NCI-H226 (cell line): ENCODE data around the gene SNX27.

ENCODE experiments used
- DNase-seq: peaks from one replicate; pipeline ENCODE4 v3.0.0-alpha.2; 2015

SNX27 gene

DNA sequence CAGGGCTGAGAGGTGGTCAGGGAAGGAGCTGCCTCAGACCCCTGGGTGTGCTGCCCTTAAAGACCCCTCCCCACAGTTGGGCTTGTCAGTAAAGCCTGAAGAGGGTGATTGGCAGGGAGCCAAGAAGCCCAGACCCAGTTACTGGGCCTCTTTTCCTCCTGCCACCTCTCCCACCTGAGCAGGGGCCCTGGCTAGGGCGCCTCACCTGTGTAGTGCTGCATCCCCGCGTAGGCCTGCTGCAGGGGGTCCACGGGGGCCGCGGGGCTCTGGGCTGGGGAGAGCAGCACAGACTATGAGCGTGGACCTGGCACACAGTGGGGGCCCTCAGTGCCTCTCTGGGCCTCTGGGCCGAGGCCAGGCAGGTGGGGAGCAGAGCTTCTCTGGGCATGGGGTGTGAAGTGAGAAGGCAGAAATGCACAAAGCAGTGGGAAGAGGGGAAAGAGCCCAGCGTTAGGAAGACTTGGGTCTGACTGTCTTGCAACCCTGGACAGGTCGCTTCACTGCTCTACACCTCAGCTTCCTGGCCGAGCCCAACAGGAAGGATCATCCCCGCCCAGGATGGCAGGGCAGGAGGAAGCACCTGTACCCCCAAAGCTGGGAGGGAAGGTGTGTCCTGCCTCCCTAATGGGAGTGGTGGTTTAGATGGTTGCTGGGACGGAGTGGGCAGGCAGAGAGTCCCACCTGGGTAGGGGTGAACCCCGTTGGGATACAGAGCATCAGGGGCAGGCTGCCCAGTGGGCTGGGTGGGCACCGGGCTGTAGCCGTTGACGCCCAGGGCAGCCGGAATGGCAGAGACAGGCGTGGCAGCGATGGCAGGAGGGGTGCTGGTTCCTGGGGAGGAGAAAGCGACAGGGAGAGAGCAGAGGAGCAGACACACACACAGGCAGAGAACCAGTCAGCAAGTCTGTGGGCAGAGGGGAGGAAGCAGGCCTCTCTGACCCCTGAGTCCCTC is 94.9 kb downstream of the SNX27 start:
- DNase-seq: no peak

DNA sequence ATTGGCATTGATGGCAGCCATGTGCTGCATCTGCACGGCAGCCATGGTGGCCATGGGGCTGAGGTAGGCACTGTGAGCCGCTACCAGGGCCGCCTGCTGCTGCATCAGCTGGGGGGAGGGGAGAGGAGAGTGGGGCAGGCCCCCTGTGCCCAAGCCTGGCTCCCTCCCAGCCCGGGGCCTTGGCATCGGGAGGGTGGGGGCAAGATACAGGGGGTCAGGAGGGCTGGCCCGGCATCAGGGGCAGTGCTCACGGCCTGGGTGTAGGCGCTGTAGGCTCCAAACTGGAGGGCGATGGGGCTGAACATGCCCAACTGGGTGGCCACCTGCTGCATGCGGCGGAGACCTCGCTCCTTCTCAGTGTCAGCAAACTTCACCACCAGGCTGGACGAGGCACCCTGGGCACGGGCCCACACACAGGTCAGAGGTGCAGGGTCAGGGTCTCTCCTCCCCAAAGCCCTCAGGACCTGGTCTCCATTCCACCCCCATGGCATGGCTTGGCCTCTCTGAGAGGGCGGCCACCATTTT is 95.8 kb downstream of the SNX27 start:
- DNase-seq: no peak

DNA sequence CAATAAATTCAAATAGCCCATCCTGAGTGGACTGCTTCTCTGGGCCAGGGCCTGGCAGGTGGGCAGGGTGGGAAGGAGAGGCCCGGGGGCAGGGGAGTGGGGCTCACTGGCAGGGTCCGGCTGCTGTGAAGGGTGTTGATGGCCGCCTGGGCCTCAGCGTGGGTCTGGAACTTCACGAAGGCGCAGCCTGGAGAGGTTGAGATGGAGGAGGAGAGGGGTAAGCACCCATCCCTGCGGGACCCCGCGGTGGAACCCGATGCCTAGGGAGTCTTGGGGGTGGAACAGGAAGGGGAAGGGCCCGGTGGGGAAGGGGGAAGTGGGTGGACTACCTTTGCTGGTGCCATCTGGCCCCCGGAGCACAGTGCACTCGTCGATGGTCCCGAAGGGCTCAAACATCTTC is 97.0 kb downstream of the SNX27 start:
- DNase-seq: no peak

DNA sequence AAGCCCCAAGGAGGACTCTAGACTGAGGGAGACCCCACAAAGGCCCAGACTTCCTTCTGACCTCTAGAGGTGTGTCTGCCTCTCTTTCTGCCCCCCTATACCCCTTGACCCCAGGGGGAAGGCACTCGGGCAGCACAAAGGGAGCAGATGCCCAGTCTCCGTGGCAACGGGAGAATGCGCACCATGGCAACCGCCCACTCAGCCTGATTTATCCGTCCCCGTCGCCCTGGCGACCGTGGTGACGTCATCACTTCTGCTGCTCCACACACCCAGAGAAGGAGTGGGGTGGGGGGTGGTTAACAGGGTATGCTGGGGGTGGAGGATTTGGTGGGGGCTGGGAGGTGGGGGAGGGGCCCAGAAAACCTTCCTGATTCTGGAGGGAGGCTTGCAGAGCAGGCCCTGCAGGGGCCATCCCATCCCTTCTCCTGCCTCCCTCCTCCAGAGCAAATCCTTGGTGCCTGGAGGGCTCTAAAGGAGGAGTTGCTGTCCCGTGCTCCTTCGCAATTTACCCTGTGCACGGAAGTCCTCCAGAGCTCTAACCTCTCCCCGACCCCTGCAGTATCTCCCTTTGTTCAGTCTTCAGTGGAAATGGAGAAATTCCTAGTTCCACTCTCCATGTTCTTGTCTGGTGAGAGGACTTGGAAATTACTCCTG is 98.5 kb downstream of the SNX27 start:
- DNase-seq: no peak

DNA sequence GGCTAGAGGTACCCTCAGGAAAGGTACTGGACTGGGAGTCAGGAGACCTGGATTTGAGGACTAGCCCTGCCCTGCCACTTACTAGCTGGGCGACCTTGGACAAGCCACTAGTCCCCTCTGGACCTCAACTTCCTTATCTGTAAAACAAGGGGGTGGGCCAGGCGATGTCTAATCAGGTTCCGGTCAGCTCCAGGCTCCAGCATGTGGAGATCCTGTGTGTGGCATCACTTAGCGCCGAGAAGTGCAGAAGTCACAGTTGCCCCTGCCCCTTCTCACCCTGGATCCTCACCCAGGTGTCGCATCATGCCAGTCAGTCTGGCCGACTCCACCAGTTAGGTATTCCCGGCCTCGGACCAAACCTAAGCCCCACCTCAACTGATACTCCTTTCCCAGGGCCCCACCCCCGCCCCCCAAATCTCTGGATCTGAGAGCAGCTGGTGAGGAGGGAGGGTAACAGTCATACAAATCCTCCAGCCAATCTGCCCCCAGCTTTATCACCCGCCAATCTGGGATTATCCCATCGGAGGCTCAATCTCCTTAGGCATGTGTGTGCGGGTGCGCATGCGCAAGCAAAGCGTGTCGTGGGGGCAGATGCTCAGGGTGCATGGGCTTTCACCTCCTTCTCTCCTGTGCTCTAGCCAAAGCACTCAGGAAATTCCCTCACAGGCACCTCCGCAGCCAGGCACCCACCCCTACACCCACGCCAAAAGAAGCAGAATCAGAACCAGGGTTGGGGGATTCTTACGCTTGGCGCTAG is 99.4 kb downstream of the SNX27 start:
- DNase-seq: no peak

DNA sequence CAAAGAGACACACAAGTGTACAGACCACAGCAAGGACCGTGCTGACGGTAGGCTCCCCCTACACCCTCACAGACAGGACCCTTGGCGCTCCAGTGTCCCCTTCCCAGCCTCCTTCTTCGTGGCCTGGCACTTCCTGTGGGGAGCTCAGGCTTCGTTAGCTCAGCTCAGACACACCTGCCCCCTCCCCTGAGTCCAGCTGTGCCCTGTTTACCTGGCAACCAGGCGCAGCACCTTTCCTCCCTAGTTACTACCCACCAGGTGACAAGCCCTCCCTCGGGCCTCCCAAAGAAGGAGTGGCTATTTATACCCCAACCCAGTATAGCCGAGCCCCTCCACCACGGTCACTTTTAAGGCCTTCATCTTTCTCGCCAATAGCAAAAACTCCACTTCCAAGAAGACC is 100.1 kb downstream of the SNX27 start:
- DNase-seq: no peak

DNA sequence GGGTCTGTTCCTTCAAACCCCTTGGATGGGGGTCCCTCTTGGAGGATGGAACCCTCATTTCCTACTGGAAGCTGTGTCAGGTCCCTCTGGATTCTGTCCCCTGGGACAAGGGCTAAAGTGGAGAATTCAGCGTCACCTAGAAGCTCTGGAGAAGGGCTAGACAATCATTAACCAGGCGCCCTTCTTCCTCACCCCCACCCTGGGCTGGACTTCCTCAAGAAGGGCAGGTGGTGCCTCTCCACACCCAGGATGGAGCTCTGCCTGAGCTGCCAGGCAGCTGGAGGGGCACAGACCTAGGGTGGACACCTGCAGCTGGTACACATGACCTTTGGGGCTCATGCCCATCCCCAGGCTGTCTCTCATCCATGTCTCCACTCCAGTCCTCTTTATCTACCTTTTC is 101.2 kb downstream of the SNX27 start:
- DNase-seq: no peak

DNA sequence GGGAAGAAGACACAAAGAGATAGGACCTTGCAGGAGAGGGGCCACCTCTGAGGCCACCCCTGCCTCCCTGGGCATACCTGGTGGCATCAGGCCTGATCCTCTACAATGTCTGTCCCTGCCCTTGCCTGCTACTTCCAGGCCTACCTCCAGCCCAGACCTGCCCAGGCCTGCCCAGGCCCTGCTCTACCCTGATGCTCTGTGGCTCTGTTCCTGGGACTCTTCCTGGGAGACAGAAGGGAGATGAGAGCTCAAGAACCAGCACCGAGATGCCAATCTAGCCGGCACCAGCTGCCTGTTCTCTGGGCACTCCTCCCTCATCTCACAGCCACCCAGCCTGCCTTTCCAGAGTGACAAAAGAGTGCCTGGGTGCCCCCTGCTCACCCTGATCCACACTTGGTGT is 102.0 kb downstream of the SNX27 start:
- no peak for DNase-seq

DNA sequence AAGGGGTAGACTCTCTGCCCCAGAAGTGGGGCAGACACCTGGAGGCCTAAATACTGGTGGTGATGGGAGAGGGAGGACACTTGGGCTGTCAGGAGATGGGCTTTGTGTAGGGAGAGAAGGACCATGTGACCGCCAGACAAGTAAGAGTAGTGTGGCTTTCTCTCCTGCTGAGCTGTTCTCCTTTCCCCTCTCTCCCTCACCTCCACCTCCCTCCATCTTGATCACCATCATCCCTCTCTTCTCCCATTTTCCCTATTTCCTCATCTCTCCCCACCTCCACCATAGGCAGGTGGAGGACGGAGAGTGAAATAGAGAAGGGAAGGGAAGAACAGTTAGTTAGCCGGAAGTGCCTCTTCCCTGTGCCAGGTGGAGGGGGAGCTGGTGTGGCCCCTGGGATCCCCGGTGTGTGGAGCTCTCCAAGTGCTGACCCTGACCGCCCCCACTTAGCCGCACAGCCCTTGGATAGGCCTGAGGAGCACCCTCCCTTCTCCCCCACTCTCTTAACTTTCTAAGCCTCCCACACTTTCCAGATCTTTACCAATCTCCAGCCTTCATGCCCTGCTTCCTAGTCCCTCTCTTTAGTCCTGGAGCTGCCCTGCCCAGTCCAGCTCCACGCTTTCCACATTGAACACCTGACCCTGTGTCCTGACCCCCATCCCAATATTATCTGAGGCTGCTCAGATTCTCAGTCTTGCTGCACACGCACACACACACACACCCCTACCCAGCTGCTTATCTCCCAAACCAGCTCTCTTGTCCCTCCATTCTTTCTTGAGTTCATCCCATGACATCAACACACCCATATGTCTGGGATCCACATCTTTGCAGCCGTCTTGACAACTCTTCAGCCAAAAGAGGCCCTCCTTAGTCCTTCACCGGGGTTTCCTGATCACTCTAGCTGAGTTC is 103.2 kb downstream of the SNX27 start:
- DNase-seq: no peak

DNA sequence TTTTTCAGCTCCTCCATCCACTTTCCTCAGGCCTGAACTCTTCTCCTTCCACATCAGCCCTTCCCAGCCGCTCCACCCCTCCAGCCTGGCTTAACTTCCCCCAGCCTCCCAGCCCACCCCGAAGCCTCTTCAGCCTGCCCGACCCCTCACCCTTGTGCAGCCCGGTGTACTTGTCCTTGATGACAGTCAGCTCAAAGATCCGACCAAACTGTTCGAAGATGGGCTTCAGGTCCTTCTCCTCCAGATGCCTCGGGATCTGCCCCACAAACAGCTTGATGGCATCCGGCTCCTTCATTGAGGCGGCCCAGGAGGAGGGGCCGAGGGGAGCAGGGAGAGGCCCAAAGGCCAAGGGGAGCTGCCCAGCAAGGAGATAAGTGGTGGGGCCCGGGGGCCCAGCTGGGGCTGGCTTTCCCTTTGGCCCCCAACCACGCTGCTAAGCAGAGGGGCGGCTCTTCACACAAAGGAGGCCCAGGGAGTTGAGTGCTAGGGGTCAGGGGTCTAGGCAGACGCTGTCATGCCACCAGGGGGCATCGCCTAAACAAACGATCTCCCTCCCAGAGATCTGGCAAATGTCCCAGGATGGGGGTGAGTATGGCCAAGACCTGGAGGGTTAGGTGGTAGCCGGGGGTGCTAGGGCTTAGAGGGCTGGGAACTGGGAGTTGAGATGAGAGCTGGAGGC is 104.0 kb downstream of the SNX27 start:
- DNase-seq: no peak

DNA sequence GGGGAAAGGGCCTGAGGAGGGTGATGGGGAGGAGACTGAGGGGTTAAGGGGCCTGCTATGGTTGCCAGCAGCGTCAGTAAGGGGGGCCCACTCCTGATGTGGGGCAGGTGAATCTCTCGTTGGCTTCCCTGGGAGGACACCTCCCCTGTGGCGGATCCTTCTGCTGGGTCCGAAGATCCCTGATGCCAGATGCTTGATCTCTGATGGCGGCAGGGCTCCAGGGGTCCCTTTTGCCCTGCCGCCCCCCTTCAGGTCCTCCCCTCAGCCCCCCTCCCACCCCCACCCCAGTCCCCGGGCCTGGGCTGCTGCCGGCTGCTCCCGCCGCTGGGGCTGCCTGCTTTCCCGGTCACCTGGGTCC is 104.5 kb downstream of the SNX27 start:
- no peak for DNase-seq

DNA sequence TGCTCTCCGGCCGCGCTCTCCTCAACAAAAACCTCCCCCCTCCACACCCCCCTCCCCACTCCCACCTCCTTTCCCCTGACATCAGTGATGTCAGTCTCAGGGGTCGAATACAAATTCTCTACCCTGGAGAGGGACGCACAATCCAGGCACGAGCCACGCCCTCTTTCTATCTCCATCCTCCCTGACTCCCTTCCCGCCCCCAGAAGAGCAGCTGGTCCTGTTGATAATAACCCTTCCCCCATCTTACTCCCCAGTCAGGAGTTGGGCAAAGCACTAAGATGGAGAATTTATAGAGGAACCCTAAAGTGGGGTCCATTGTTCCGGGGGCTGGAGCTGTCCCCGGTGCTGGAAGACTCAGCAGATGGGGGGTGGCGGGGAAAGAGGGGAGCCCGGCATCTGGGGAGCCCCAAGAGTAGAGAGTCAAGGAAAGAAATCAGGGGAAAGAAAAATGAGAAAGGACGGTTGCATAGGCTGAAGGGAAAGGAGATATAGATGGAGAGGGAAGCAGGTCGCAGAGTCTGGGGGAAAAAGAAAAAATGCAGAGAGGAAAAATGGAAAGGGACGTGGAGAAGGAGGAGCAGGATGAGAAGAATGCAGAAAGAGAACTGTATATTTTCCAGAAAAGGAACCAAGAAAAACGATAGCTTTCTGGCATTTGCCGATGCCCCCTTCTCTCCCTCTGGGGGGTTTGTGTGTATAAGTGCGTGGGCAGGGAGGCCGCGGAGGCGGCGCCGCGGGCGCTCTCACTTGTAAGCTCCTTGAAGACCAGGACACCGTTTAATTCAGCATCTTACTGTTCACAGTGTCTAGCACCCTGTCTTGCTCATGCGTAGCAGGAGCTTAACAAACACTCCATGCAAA is 105.2 kb downstream of the SNX27 start, which contains the start of gene CELF3:
Gene CELF3, minus strand, starts transcription at position 33 of the 861 bp plus-strand sequence. CDS start 783 bp downstream, outside the sequence.
- DNase-seq: no peak

DNA sequence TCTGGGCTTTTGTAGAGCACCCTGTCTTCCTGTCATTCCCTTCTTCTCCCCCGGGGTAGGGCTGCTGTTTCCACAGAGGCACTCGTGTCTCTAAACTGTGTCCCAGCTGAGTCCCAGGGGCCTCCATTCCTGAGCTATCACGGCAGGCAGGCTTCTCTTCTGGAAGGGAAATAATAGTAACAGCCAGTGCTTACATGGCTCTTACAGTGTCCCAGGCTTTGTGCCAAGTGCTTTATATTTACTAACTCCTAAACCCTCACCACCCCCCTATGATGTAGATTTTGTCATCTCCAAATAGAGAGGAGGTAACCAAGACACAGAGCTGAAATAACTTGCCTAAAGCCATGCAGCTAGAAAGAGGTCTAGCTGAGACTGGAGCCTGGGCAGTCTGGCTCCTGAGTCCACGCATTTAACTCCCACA is 106.2 kb downstream of the SNX27 start:
- no peak for DNase-seq

DNA sequence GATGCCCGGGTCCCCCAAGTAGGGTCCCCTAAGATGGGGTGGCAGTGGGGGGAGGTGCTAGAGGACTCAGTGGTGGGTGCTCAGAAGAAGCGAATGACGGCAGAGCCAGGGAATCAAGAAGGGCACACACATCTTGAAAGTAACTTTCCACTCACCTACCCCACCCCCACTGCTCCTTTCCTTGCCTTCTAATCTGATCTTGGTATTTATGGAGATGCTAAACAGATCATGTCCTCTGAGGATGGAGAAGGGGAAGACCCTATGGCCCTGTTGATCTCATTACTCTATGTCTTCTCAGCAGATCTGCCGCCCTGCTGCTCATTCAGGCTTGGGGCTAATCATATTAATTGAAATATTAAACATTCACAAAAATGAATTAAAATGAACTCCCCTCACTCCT is 106.8 kb downstream of the SNX27 start:
- DNase-seq: no peak

DNA sequence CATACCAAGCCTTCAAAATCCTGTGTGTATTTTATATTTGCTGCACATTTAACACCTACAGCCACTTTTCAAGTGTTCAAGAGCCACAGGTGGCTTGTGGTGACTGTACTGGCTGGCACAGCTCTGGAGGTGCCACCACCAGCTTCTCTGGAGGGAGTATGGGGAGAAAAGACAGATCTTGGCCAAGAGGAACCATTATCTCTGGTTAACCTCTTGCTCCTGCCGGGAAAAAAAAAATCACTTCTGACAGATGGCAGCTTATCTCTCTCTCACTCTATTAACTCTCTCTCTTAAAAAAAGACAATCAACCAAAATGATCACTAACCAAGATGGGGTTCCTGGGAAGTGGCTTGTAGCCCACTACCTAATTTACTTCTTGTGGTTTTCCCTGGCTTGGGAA is 108.3 kb downstream of the SNX27 start:
- no peak for DNase-seq

DNA sequence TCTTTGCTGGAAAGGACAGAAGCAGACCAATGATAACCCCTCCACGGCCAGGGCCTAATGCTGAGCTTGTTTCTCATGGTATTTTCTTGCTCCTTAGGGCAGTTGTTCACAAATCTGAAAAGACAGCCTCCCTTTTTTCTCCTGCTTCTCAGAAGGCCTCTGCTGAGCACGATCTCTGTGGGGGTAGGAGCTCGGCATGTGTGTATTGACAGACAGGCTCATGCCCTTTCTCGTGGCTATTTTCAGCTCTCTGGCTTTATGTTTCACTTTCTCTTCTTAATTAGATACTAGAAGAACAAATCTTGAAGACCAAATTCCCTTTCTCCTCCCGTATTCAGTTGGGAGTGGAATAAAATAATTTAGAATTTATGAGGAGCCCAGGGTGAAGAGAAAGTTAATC is 108.7 kb downstream of the SNX27 start:
- no peak for DNase-seq

DNA sequence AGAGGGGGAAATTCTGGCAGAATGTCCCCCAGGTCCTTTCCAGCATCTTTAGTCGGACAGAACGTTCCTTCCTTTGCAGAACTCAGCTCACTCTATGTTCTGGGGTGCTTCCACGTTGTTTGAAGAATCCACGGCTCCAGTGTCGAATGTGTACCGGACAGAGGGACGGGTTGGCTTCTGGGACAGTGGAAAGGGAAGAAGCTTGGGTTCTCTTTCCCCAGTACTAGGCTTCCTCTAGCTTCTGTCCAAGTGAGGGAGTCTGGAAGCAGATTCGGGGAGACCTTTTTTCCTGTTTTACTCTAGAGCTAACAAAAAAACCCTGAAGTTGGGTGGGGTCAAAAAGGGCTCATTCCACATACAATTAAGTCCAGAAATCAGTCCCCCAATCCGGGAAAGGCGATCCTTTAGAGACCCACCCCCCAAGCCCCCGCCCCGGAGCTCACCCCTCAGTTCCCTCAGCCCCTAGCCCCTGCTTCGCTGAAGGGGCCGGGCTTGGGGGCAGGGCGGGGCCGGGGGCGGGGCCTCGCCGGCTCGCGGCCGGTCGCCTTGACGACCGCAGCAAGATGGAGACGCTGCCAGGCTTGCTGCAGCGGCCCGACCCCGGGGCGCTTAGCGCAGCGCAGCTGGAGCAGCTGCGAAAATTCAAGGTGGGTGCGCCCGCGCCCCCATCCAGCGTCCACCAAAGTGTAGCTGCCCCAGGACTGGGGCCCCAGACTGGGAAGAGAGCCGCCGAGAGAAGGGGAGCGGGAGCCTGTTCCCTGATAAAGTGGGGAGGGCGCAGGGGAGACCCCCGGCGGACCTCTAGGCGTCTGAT is 109.3 kb downstream of the SNX27 start, which contains the start of gene RIIAD1:
Gene RIIAD1, plus strand, starts transcription at position 549 of the 814 bp plus-strand sequence. Its CDS starts 15 bp downstream, at position 564.
- no peak for DNase-seq

DNA sequence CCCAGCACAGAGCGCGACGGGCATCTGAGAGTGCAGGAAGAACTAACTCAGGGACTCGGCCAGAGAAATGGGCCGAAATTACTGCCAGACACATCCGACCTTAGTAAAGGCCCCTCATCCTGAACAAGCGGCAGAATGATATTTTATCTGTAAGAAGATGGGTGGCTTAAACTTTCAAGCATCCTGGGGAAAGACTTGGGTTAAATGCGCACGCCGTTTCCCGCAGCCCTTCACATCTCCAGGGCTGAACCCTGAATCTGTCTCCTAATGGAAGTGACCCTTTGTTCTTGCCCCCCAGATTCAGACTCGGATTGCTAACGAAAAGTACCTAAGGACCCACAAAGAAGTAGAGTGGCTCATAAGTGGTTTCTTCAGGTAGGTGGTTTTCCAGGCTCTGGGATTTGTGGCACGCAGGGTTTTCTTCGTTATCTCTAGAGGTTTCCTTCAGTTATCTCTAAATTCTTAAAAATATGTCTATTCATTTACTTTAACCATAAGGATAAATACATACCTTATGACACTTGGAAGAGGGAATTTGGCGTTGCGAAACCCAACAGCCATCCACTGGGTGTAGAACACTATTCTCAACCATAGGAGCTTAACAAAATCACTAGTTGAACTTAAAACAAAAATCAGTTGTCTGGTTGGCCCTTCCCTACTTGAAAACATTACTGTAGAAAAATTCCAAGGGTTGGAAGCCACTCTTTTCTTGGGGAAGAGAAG is 110.1 kb downstream of the SNX27 start:
- DNase-seq: peak; percentile 61
